Osteoblast (primary cell): ENCODE measurements around the gene TENT5A. TPM values are rescaled to one million over a fixed set of nuclear protein-coding genes. Genes with fewer than 3 reads are reported as not detected.

ENCODE experiments used
- DNase-seq: peaks from one replicate; pipeline ENCODE4 v3.0.0; 2011; ENCODE audit warnings: low spot score, mixed read lengths; ENCODE audit not compliant: insufficient read length; ENCODE audit errors: missing footprints
- H2AFZ ChIP-seq: 2 replicates; pipeline ENCODE4 v1.6.0; 2011; ENCODE audit warnings: mild to moderate bottlenecking, low read length
- H3K27ac ChIP-seq: 2 replicates; pipeline ENCODE4 v1.5.1; 2011; ENCODE audit warnings: mild to moderate bottlenecking, low read depth, low read length, moderate library complexity
- H3K27me3 ChIP-seq: 2 replicates; pipeline ENCODE4 v1.6.0; 2012; ENCODE audit warnings: mild to moderate bottlenecking, control low read depth, inconsistent platforms, low read length, moderate library complexity; ENCODE audit not compliant: insufficient read depth
- H3K36me3 ChIP-seq: 2 replicates; pipeline ENCODE4 v1.5.1; 2011; ENCODE audit warnings: mild to moderate bottlenecking, low read length, control low read depth, moderate library complexity; ENCODE audit not compliant: insufficient read depth
- H3K4me1 ChIP-seq: 2 replicates; pipeline ENCODE4 v1.5.1; 2011; ENCODE audit warnings: mild to moderate bottlenecking, low read length, control low read depth, moderate library complexity; ENCODE audit not compliant: insufficient read depth
- H3K4me2 ChIP-seq: 2 replicates; pipeline ENCODE4 v1.6.0; 2011; ENCODE audit warnings: mild to moderate bottlenecking, low read length; ENCODE audit not compliant: insufficient read depth
- H3K4me3 ChIP-seq: fragments of 200-600 bp; sonication (generic); 3 replicates; pipeline ENCODE4 v1.5.1; 2012; ENCODE audit warnings: mild to moderate bottlenecking, low read length, inconsistent platforms; ENCODE audit not compliant: insufficient read depth
- H3K79me2 ChIP-seq: 2 replicates; pipeline ENCODE4 v1.6.0; 2012; ENCODE audit warnings: mild to moderate bottlenecking, low read length, control low read depth, inconsistent platforms; ENCODE audit not compliant: insufficient read depth
- H3K9me3 ChIP-seq: 2 replicates; pipeline ENCODE4 v1.5.1; 2011; ENCODE audit warnings: low read depth, low read length, control low read depth
- H4K20me1 ChIP-seq: 2 replicates; pipeline ENCODE4 v1.6.0; 2012; ENCODE audit warnings: mild to moderate bottlenecking, low read length, control low read depth; ENCODE audit not compliant: insufficient read depth
- total RNA-seq: library from RNA; depleted of rRNA; stranded (reverse); fragments of >200 nt; gene quantifications from 2 replicates; pipeline ENCODE4 v1.2.3, GENCODE V29; 2012
- TF ChIP-seq, protein P1 (sequence below): IDR thresholded peaks from 2 replicates; pipeline ENCODE4 v1.5.1; 2011; ENCODE audit warnings: mild to moderate bottlenecking, low read depth, low read length, moderate library complexity; ENCODE audit errors: extremely low read depth

Gene TENT5A
- total RNA-seq, 1 donor: 82.9 TPM

DNA sequence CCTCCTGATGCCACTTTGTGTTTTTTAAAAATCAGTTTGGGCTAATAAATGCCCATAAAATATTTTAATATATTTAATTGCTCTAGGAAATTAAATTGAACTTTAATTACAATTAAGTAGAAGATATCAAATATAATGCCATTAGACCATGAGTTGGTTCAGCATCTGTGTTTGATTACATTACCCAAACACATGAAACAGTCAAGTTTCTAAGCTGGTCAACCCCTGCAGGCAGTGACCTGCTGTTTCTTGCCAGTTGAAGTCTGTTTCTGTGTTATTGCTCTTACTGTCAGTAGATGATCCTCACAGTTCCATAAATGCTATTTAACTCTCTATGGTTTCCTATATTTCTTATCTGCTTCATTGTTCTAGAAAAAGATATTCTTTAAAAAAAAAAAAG is 9.7 kb upstream of the TENT5A start:
- TF ChIP-seq, protein P1, sequence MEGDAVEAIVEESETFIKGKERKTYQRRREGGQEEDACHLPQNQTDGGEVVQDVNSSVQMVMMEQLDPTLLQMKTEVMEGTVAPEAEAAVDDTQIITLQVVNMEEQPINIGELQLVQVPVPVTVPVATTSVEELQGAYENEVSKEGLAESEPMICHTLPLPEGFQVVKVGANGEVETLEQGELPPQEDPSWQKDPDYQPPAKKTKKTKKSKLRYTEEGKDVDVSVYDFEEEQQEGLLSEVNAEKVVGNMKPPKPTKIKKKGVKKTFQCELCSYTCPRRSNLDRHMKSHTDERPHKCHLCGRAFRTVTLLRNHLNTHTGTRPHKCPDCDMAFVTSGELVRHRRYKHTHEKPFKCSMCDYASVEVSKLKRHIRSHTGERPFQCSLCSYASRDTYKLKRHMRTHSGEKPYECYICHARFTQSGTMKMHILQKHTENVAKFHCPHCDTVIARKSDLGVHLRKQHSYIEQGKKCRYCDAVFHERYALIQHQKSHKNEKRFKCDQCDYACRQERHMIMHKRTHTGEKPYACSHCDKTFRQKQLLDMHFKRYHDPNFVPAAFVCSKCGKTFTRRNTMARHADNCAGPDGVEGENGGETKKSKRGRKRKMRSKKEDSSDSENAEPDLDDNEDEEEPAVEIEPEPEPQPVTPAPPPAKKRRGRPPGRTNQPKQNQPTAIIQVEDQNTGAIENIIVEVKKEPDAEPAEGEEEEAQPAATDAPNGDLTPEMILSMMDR: no peak
- Histone ChIP-seq H3K4me2 (no peak overlapping the region), H3K4me3 (no peak overlapping the region), H3K79me2 (no peaks in the 10 kb centered on the region), H4K20me1 (no peaks in the 10 kb centered on the region), H3K27ac (no peak overlapping the region), H3K27me3 (no peaks in the 10 kb centered on the region), H3K36me3 (no peaks in the 10 kb centered on the region), H2AFZ (no peak overlapping the region), H3K9me3 (no peaks in the 10 kb centered on the region), H3K4me1 (peaks cover 38% of the 10 kb centered on the region)
- DNase-seq: no peak

DNA sequence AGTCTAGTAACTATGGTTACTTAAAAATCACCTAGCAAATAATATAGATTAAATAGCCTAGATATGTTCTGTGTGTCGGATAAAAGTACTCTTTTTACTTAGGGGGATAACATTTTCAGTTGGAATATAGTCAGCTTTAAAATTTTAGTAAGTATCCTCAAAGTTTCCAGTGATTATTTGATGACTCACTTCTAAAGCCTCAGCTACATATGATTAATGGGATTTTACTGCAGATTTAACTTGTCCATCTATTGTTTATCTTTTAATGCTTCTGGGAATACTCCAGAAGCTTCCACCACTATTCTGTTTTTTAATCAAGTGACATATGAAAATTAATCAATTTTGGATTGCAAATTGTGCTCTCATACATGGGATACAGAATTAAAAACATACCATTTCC is 8.7 kb upstream of the TENT5A start:
- H3K79me2 ChIP-seq: no peaks in the 10 kb centered on the region
- H3K36me3 ChIP-seq: no peaks in the 10 kb centered on the region
- H3K4me1 ChIP-seq: peaks cover 30% of the 10 kb centered on the region
- H3K27ac ChIP-seq: peak overlapping the region; percentile 29
- TF ChIP-seq, protein P1: no peak
- H3K4me3 ChIP-seq: no peak overlapping the region
- DNase-seq: no peak
- no peaks in the 10 kb centered on the region for H3K9me3 ChIP-seq
- H3K27me3 ChIP-seq: no peaks in the 10 kb centered on the region
- no peaks in the 10 kb centered on the region for H4K20me1 ChIP-seq
- no peak overlapping the region for H3K4me2 ChIP-seq
- H2AFZ ChIP-seq: no peak overlapping the region

DNA sequence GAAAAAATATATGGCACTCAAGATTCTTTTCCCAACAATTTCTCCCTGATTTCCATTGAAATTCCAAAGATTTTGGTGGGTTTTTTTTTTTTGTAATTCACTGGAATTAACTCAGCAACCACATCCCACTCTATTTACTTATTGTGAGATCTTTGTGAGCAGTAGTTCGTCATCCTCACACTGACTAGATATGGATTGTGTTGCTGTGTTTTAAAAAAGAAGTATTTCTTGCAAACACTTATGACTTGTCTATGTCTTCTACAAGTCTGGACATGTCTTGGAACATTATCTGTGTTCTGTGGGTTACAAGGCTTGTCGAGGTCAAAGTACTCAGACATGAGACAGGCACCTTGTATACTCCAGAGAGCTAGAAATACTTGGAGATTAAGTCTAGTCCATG is 7.3 kb upstream of the TENT5A start:
- Histone ChIP-seq H3K27me3 (no peaks in the 10 kb centered on the region), H4K20me1 (no peaks in the 10 kb centered on the region), H3K27ac (no peak overlapping the region), H2AFZ (no peak overlapping the region), H3K79me2 (no peaks in the 10 kb centered on the region), H3K4me2 (no peak overlapping the region), H3K9me3 (no peaks in the 10 kb centered on the region), H3K4me3 (no peak overlapping the region), H3K4me1 (peaks cover 26% of the 10 kb centered on the region), H3K36me3 (no peaks in the 10 kb centered on the region)
- TF ChIP-seq, protein P1: no peak
- DNase-seq: no peak

GRCh38 chr6:81758221-81758620 is 5.7 kb upstream of the TENT5A start:
- no peak overlapping the region for H2AFZ ChIP-seq

More at GRCh38 chr6:81758221-81758620, 5.7 kb upstream of the TENT5A start:
- no peaks in the 10 kb centered on the region for H4K20me1 ChIP-seq
- no peaks in the 10 kb centered on the region for H3K27me3 ChIP-seq
- H3K4me3 ChIP-seq: no peak overlapping the region
- H3K4me1 ChIP-seq: peaks cover 30% of the 10 kb centered on the region
- TF ChIP-seq, protein P1: no peak
- H3K4me2 ChIP-seq: no peak overlapping the region
- no peaks in the 10 kb centered on the region for H3K36me3 ChIP-seq
- no peaks in the 10 kb centered on the region for H3K79me2 ChIP-seq
- no peak for DNase-seq
- no peaks in the 10 kb centered on the region for H3K9me3 ChIP-seq
- H3K27ac ChIP-seq: no peak overlapping the region
